Retinal pigment epithelial cell (primary cell): ENCODE data around the gene TBC1D10B.

Experiments
- DNase-seq: peaks from one replicate; pipeline ENCODE4 v3.0.0-alpha.2; 2010; ENCODE audit warnings: low read depth
- H3K4me3 ChIP-seq: 2 replicates; pipeline ENCODE4 v1.5.1; 2011; ENCODE audit warnings: mild to moderate bottlenecking, low read length, control low read depth, moderate library complexity
- TF ChIP-seq, protein P1 (sequence below): conservative IDR thresholded peaks from 2 replicates; pipeline ENCODE4 v1.5.1; 2011; ENCODE audit warnings: low read depth, low read length, control low read depth, inconsistent platforms

Gene TBC1D10B

DNA sequence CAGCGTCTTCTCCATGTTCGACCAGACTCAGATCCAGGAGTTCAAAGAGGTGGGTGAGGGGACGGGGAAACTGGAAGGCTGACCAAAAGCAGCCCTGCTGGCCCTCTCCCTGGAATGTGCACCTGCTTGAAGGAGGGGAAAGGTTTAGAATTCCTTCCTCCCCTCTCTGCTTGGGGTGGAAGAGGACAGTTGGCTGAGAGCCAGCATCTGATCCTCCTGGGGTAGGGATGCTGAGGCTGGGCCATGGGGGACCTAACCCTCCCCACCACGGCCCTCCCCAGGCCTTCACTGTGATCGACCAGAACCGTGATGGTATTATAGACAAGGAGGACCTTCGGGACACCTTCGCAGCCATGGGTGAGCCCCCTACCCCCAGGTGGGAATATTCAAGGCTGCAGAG, 5.6 kb upstream of the TBC1D10B start:
- no peak for DNase-seq
- TF ChIP-seq, protein P1, sequence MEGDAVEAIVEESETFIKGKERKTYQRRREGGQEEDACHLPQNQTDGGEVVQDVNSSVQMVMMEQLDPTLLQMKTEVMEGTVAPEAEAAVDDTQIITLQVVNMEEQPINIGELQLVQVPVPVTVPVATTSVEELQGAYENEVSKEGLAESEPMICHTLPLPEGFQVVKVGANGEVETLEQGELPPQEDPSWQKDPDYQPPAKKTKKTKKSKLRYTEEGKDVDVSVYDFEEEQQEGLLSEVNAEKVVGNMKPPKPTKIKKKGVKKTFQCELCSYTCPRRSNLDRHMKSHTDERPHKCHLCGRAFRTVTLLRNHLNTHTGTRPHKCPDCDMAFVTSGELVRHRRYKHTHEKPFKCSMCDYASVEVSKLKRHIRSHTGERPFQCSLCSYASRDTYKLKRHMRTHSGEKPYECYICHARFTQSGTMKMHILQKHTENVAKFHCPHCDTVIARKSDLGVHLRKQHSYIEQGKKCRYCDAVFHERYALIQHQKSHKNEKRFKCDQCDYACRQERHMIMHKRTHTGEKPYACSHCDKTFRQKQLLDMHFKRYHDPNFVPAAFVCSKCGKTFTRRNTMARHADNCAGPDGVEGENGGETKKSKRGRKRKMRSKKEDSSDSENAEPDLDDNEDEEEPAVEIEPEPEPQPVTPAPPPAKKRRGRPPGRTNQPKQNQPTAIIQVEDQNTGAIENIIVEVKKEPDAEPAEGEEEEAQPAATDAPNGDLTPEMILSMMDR, result no peak
- no peak overlapping the region for H3K4me3 ChIP-seq

DNA sequence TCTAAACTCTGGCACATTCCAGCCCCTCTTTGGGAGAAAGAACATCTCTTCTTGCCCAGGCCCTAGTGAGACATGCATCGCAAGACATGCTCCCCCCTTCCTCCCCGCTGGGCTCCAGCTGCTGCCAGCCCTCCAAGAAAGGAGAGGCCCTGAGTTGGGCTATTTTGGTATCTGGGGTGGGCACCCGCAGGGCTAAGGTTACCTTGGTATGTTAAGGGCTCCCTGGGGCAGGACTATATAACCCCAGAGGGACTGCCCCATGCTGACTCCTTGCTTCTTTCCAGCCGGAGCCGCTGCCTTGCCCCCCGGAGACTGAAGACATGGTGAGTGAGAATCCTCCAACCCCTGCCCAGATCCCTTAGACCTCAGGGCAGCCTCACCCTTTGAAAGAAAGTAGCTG, 4.2 kb upstream of the TBC1D10B start, which contains the start of gene MYL11:
Gene MYL11, plus strand, starts transcription at position 265 of the 400 bp plus-strand sequence. Its CDS starts 56 bp downstream, at position 321.
- DNase-seq, result no peak
- TF ChIP-seq, protein P1, result no peak
- no peak within 1 kb of the TSS for H3K4me3 ChIP-seq

DNA sequence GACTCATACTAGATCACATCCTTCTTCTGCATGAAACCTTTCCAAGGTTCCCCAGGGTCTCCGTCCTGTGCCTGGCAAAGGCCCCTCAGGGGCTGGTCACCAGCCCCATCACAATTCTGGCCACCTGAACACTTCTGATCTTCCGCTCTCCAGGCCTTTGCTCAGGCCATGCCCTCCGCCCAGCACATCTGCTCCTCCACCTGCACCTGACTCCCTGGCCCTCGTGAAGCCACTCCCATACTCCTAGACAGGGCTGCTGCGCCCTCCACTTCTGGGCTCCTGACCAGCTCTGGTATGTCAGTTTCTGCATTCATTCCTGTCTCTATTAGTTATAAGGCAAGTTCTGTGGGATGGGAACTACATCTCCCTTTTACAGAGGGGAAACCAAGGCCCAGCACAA, 2.4 kb upstream of the TBC1D10B start:
- DNase-seq, result no peak
- no peak overlapping the region for H3K4me3 ChIP-seq
- TF ChIP-seq, protein P1, result no peak

DNA sequence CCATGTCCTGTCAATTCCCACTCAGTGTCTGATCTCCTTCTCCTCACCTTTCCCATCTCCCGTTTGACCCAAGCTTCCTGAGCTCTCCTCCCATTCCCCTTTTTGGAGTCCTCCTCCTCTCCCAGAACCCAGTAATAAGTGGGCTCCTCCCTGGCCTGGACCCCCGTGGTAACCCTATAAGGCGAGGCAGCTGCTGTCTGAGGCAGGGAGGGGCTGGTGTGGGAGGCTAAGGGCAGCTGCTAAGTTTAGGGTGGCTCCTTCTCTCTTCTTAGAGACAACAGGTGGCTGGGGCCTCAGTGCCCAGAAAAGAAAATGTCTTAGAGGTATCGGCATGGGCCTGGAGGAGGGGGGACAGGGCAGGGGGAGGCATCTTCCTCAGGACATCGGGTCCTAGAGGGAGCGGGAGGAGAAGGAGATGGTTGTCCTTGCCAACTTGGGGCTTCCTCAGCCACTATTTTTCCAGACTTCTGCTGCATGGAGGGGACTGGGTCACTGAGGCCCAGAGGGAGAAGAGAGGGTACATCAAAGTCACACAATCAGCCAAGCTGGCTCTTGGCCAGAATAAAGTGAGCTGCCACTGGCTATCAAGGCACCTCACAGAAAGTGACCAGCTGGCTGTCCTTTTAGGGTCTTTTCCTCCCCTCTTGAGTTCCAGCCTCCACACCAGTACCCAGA, 1.9 kb upstream of the TBC1D10B start:
- no peak for DNase-seq
- no peak overlapping the region for H3K4me3 ChIP-seq
- TF ChIP-seq, protein P1, result no peak

DNA sequence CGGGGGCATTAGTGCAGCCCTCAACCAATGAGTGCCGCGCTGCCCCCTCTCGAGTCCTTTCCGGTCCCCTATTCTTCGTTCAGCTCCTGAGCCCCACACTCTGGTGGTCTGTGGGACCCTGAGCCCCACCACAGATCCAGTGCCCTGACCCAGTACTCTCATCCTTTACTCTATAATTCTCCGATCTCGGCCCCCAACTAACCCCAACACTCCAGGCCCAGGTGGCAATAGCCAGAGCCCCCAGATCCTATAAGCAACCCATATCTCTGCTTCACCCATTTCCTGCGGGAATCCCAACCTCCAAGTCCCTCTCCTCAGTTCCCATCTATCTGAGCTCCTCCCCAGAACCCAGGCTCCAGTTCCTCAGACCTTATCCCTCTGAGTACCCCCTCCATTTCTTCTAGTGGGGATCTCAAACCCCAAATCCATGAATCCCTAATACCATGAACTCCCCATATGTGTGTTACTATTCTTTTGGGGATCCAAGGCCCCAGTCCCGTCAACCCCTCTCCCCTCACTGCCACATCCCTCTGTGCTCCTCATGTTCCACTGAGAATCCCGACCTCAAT, 1.0 kb upstream of the TBC1D10B start:
- H3K4me3 ChIP-seq, result peak overlapping the region; percentile 37
- TF ChIP-seq, protein P1, result no peak
- DNase-seq, result no peak

DNA sequence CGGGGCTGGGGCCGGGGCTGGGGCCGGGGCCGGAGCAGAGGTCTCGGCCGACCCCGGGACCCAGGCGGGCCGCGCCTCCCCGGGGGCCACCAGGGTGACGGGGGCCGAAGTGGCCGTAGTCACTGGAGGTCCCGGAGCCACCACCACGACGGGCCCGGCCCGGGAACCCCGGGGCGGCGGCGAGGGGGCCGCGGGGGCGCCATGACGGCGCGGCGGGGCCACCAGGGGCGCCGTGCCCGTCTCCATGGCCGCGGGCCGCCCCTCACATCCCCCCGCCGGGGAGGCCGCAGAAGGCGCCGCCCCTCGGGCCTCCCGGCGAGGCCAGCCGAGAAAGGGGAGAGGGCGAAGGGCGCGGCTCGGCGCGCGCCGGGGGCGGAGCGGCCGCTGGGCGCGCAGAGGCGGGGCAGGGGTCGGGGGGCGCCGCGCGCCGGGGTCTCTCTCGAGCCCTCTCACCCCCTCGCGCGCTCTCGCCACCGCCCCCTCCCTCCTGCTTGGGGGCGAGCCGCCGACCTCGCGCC, 297 bp downstream of the TBC1D10B start:
- DNase-seq, result no peak
- peak overlapping the region; percentile 87 for H3K4me3 ChIP-seq
- TF ChIP-seq, protein P1, result no peak
